KOPT-K1 (cell line): ENCODE data around the gene NUMA1.

Source experiments
- H3K27ac ChIP-seq: fragments of 200-600 bp; sonication (generic); 2 replicates; pipeline ENCODE4 v1.5.1; 2016; ENCODE audit warnings: antibody characterized with exemption, mild to moderate bottlenecking, low read depth, low read length; ENCODE audit not compliant: poor library complexity, severe bottlenecking
- H3K36me3 ChIP-seq: fragments of 200-600 bp; sonication (generic); 2 replicates; pipeline ENCODE4 v1.5.1; 2017; ENCODE audit warnings: antibody characterized with exemption, mild to moderate bottlenecking, low read length, moderate library complexity; ENCODE audit not compliant: insufficient read depth
- H3K9me3 ChIP-seq: fragments of 200-600 bp; sonication (generic); 2 replicates; pipeline ENCODE4 v1.5.1; 2017; ENCODE audit warnings: antibody characterized with exemption, low read length, mild to moderate bottlenecking; ENCODE audit not compliant: insufficient read depth, poor library complexity, severe bottlenecking

NUMA1 gene

DNA sequence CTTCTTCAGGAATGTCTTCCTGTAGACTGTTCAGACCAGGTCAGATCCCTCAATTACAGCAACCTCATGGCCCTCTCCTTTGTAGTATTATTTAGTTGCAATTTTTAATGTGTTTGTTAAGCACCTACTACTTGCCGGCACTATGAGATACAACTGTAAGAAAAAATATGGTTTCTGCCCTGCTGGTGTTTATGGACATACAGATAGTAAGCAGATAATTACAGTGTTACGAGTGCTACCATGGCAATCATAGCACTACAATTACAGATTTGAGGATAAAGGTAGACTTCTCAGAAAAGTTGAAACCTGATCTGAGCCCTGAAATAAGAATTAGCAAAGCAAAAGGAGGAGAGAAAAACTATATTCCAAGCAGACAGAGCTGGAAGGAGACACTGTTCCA is 3.1 kb upstream of the NUMA1 start:
- H3K9me3 ChIP-seq = no peaks in the 10 kb centered on the region
- no peak overlapping the region for H3K27ac ChIP-seq
- peaks cover 6% of the 10 kb centered on the region; the same call in 1 of the 2 replicates for H3K36me3 ChIP-seq

DNA sequence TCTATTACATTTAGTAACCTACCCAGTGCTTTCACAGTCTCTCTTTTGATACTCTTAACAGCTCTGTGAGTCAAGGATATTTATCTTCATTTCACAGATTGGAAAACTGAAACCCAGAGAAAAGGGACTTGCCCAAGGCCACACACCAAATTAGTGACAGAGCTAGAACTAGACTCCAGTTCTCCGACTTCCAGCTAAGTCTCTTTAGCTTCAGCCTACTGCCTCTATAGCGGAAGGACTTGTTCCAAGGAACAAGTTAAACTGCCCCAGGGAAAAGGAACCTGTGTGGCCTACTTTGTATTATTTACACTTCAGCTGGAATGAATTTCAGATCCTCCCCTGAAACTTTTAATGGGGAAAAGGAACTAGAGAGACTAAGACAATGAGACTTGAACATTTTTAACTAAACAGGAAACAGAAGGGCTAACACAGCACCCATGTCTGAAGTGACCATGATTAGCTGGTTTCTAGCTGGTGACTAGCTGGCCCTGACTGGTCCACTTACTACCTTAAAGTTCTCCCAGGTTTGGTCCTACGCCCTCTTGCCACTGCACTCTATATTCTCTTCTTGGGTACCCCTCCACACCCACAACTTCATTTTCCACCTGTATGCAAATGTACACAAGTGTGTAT is 1.6 kb upstream of the NUMA1 start:
- no peaks in the 10 kb centered on the region for H3K9me3 ChIP-seq
- H3K27ac ChIP-seq = no peak overlapping the region
- H3K36me3 ChIP-seq = no peaks in the 10 kb centered on the region; the same call in 1 of the 2 replicates

DNA sequence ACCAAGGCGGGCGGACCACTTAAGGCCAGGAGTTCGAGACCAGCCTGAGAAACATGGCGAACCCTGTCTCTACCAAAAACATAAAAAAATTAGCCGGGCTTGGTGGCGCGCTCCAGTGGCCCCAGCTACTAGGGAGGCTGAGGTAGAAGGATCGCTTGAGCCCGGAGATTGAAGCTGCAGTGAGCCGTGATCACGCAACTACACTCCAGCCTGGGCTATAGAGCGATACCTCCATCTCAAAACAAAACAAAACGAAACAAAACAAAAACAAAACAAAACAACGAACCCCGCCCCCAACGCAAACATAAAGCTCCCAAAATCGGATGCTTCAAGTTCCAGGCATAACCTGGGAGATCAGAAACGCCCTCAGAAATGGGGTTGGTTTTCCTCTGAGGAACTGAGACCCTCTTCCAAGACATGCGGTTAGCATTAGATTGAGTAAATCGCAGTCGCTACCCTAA is 872 bp upstream of the NUMA1 start:
- Histone ChIP-seq H3K9me3 (no peaks in the 10 kb centered on the region), H3K27ac (peak overlapping the region; percentile 82), H3K36me3 (peaks cover 7% of the 10 kb centered on the region)

DNA sequence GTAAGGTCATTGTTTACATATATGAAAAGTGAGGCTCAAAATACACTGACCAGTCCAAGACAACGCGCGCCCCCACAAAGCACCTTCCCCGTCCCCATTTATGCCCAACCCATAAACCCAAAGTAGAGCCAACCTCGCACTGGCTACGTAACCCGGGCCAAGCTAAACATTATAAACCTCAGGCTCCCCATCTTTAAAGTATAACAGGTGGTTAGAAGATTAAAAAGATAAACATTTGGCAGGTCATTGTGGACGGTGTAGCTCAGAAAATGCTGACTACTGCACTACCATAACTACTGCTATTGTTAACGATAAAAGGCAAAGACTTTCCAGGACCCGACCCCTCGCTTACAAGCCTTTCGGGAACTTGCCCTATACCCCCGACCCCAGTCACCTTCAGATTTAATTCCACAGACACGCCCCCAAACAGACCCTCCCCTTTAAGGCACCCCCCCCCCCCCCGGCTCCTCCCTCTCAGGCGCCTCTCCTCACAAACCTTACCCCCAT is 470 bp downstream of the NUMA1 start:
- H3K27ac ChIP-seq = peak overlapping the region; percentile 82

DNA sequence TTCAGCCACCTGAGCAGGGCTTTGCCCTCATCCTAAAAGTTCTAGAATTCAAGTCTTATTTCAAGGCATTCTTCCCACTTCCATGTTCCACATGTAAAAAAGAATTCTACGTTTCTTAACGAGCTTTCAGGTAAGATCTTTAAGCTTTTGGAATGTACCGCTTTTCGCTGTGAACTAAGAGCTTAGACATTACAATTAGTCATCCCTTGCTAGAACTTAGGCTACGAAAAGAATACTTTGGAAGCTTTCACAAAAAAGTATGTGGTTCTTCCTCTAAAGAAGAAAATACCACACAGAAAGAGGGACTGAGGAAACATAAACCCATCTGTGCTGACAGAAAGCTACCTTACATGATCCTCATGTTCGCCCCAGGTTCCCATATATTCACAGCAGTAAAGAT is 1.9 kb downstream of the NUMA1 start:
- H3K27ac ChIP-seq = peak overlapping the region; percentile 82
- H3K36me3 ChIP-seq = peaks cover 31% of the 10 kb centered on the region
- H3K9me3 ChIP-seq = no peaks in the 10 kb centered on the region

More for the DNA sequence above, 470 bp downstream of the NUMA1 start:
- Histone ChIP-seq H3K36me3 (peaks cover 19% of the 10 kb centered on the region), H3K9me3 (no peaks in the 10 kb centered on the region)

DNA sequence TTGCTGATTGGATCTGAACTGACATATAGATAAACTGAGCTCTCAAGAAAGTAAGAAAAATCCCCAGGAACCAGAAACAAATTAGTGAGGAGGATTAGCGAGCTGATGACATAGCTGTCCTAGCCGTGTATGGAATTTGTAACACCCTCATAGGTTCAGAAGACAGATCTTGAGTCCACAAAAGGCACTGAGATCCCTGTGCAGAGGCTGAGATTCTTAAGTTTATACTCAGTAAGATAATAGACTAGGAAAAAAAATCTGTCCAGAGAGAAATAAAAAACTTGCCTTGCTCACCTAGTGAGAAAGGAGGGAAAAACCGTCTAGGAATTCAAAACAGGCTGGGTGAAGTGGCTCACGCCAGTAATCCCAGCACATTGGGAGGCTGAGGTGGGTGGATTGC is 4.6 kb downstream of the NUMA1 start:
- Histone ChIP-seq H3K36me3 (peaks cover 36% of the 10 kb centered on the region), H3K9me3 (no peaks in the 10 kb centered on the region), H3K27ac (no peak overlapping the region)

DNA sequence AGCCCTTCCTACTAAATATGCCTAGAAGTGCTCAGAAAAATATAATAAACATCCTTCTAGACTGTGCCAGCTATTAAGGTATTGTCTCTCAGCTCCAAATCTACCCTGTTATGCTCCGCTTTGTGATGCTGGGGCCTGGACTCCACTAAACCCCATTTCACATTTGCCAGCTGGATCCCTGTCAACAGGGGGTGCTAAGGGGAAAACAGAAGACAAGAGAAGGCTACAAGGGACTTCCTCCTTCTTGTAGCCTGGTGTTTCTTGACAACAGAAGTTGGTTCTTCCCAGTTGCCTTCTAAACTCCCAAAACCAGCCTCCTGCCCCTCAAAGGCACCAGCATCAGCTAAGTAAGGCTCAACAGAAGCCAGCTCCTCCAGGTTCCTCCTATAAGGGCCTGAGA is 5.2 kb downstream of the NUMA1 start:
- Histone ChIP-seq H3K9me3 (no peaks in the 10 kb centered on the region), H3K36me3 (peaks cover 41% of the 10 kb centered on the region), H3K27ac (no peak overlapping the region)

DNA sequence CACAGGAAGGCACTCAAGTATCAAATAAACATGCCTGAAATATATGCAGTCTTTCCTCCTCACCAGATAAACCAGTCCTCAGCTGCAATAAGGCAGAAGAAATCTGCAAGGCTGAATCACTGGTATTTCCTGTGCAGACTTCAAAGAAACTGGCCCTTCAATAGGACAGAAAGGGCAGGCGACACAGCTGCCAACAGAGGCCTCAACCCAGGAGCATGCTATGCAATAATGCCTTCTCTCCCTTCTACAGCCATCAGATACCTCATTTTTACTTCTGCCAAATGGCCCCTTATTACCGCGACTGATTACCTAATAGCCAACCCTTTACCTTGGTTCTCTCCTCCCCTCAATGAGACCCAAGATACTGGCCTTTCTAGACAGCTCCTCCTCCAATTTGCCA is 8.0 kb downstream of the NUMA1 start:
- no peaks in the 10 kb centered on the region for H3K9me3 ChIP-seq
- H3K36me3 ChIP-seq = peaks cover 66% of the 10 kb centered on the region
- no peak overlapping the region for H3K27ac ChIP-seq

DNA sequence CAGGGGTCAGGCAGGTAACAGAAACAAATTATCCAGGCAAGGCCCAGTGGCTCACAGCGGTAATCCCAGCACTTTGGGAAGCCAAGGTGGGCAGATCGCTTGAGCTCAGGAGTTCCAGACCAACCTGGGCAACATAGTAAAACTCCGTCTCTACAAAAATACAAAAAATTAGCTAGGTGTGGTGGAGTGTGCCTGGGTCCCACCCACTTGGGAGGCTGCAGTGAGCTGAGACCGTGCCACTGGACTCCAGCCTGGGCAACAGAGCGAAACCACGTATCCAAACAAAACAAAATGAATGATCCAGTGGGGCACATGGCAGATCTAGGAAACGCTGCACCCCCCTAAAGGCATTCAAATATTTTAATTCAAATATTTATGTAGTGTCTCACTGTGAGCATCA is 9.9 kb downstream of the NUMA1 start:
- Histone ChIP-seq H3K27ac (no peak overlapping the region), H3K9me3 (no peaks in the 10 kb centered on the region), H3K36me3 (peaks cover 71% of the 10 kb centered on the region)

DNA sequence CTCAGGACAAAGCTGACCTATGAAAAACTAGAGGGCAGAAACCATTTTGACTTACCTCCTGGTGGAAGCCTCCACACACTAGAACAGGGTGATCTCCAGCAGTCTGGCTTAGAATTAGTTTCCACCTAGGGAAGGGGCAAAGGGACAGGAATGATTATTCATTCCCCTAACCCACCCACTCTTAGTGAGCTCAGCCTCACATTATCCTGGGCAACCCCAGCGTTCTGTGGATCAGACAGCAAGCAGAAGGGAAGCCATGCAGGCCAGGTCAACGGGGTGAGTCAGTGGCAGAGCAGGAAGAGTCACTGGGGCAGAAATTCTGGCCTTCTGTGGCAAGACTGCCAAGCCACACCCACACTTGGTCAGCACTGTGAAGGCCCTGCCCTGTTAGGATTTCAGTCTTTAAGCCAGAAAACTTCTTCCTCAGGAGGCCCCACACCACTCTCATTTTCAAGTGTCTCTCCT is 10.5 kb downstream of the NUMA1 start:
- Histone ChIP-seq H3K36me3 (peaks cover 71% of the 10 kb centered on the region), H3K27ac (no peak overlapping the region), H3K9me3 (no peaks in the 10 kb centered on the region)

DNA sequence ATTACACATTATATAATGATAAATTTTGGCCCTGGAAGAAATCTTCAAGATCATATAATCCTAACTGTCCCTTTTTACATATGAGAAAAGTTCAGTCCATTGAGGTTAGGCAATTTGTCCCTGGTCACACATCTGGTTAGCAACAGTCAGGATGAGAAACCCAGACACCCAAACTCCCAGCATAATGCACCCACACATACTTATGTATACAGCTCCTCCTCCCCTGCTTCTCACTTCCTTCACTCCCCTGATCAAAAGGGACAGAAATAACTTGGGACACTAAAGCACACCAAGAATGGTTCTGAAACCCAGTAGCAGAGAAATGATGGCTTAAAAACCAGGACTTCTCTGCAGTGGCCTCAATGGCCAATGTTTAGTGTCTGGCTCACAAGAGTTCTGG is 11.1 kb downstream of the NUMA1 start:
- no peaks in the 10 kb centered on the region for H3K9me3 ChIP-seq
- H3K36me3 ChIP-seq = peaks cover 72% of the 10 kb centered on the region
- no peak overlapping the region for H3K27ac ChIP-seq

DNA sequence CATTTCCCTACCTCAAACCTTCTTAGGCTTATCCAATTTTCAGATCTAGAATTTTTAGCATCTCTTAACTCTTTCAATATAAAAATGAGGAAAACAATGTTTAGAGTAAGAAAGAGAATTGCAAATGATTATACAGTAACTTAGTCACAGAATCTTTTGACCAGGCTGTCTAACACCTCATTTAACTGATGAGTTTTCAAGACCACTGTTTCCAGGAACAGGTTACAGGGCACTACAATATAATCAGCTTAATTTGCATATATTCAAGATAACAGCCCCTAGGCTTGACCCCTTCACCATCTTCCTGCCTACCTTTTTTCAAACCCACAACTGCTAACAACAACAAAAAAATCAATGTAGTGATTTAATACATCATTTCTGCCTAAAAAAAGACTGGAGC is 12.7 kb downstream of the NUMA1 start:
- Histone ChIP-seq H3K36me3 (peaks cover 75% of the 10 kb centered on the region), H3K9me3 (no peaks in the 10 kb centered on the region), H3K27ac (no peak overlapping the region)

DNA sequence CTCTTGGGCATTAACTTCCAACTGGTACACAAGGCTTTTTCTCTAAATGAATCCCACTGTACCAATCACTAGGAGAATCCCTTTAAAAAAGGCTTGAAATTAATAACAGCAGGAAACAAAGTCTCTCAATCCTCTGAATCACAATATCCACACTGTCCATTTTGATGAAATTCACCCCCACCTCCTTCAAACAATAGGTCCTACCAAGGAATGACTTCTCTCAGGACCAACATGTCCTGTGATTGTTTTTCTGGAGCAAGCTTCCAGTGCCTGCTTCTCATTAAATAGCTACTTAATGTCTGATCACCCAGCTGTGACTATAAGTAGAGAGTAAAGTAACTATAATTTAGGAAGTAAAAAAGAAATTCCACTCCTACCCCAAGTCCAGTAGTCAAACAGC is 13.1 kb downstream of the NUMA1 start:
- no peaks in the 10 kb centered on the region for H3K9me3 ChIP-seq
- peaks cover 79% of the 10 kb centered on the region for H3K36me3 ChIP-seq
- H3K27ac ChIP-seq = no peak overlapping the region

DNA sequence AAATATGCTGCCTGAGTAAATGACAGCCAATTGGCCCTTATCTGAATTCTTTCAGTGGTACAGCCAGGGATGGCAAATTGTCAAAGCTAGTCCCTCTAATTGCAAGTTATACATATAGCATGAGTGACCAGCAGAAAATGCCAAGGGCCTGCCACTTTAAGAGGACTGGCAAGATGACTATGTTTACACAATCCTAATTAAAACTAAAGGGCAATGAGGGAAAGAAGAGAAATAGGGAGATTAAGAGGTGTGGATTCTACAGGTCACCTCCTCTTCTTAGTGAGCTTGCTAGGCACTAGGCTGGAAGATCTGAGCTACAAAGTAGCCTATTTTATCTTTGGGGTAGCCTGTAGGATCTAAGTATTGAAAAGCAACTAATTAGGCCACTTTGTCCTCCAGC is 13.5 kb downstream of the NUMA1 start:
- Histone ChIP-seq H3K36me3 (peaks cover 83% of the 10 kb centered on the region), H3K9me3 (no peaks in the 10 kb centered on the region), H3K27ac (no peak overlapping the region)

DNA sequence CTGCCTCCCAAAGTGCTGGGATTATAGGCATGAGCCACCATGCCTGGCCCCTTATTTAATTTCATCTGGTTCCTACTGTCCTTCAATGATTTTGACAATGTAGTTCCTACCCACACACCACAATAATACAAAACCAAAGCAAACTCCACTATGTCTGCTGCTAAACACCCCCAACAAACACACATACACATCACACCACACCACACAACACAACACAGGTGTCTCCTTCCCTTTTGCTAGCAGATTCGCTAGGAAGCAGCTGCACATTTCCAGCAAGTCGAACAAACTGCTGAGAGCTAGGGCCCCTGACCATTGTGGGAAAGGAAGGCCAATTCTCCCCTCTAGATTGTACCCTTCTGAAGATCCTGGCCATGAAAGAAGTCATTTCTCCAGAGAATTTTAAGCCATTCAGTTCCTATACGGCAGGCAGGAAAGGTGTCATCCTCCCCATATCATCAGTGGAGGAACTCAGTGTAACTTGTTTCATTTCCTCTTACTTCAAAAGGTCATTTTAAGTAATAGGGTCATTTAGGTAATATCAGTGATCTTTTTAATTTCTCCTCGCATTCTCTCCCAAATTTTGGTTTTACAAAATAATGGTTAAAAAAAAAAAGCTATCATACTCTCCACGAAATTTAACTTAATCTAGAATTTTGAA is 18.5 kb downstream of the NUMA1 start:
- no peaks in the 10 kb centered on the region for H3K9me3 ChIP-seq
- peaks cover 88% of the 10 kb centered on the region for H3K36me3 ChIP-seq
- H3K27ac ChIP-seq = no peak overlapping the region
